ENCODE results near the gene ME2.

- TF ChIP-seq, protein P1, sequence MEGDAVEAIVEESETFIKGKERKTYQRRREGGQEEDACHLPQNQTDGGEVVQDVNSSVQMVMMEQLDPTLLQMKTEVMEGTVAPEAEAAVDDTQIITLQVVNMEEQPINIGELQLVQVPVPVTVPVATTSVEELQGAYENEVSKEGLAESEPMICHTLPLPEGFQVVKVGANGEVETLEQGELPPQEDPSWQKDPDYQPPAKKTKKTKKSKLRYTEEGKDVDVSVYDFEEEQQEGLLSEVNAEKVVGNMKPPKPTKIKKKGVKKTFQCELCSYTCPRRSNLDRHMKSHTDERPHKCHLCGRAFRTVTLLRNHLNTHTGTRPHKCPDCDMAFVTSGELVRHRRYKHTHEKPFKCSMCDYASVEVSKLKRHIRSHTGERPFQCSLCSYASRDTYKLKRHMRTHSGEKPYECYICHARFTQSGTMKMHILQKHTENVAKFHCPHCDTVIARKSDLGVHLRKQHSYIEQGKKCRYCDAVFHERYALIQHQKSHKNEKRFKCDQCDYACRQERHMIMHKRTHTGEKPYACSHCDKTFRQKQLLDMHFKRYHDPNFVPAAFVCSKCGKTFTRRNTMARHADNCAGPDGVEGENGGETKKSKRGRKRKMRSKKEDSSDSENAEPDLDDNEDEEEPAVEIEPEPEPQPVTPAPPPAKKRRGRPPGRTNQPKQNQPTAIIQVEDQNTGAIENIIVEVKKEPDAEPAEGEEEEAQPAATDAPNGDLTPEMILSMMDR (IDR thresholded peaks at IDR 0.05) = no peak
- TF ChIP-seq POLR2A (IDR thresholded peaks at IDR 0.05) = no peak
Measured at GRCh38 chr18:50857694-50858093, 21.2 kb upstream of the ME2 start.

Measured in uterus (tissue), 2 donors.